ENCODE measurements around the gene LIMCH1. TPM values are rescaled to one million over a fixed set of nuclear protein-coding genes. Genes with fewer than 3 reads are reported as not detected.

LIMCH1 gene
- total RNA-seq, 1 experiment from 2014 or later: 10.4 TPM

GRCh38 chr4:41632481-41633073 lies 94.6 kb downstream of the LIMCH1 start:
- DNase-seq (ENCODE audit: low read depth, low spot score): no peak
- ChIA-PET CTCF (no interaction called here), RAD21 (ENCODE audit: low non-redundant PET in 1 of 2, low total read pairs in 2 of 2, uncharacterized antibody in 2 of 2, unreplicated experiment in 2 of 2) (no interaction called here), POLR2A (no interaction called here)
- H2AFZ ChIP-seq (ENCODE audit: low read depth, low read length, poor library complexity, severe bottlenecking): no peak overlapping the region
- no peak overlapping the region for H3K27ac ChIP-seq (ENCODE audit: low read depth, low read length)
- no peak overlapping the region for H3K4me2 ChIP-seq (ENCODE audit: low read length)
- no peaks in the 10 kb centered on the region for H4K20me1 ChIP-seq (ENCODE audit: insufficient read depth)
- H3K9me2 ChIP-seq (ENCODE audit: insufficient read depth): no peaks in the 10 kb centered on the region
- no peaks in the 10 kb centered on the region for H3K9me3 ChIP-seq (ENCODE audit: control insufficient read depth in 1 of 2, insufficient read depth in 1 of 2, low read depth in 1 of 2, low read length in 2 of 2)
- H3K27me3 ChIP-seq (ENCODE audit: insufficient read depth, low read length): no peaks in the 10 kb centered on the region
- H3K36me3 ChIP-seq (ENCODE audit: control insufficient read depth in 1 of 2, insufficient read depth in 2 of 2, low read length in 2 of 2): no peaks in the 10 kb centered on the region
- H3K9ac ChIP-seq (ENCODE audit: low read length): no peak overlapping the region
- TF ChIP-seq EZH2phosphoT487 (IDR thresholded peaks at IDR 0.05; ENCODE audit: borderline replicate concordance): no peak
- no peak for TF ChIP-seq EZH2 (IDR thresholded peaks at IDR 0.05)
- no peak for TF ChIP-seq TCF7L2 (IDR thresholded peaks at IDR 0.05; ENCODE audit: borderline replicate concordance, extremely low read depth, insufficient read depth, insufficient read length)
- TF ChIP-seq CEBPB (IDR thresholded peaks at IDR 0.05; ENCODE audit: low read depth): no peak
- TF ChIP-seq MAX (IDR thresholded peaks at IDR 0.05): no peak
- no peak for TF ChIP-seq JUND (IDR thresholded peaks at IDR 0.05)
- TF ChIP-seq ELF1 (IDR thresholded peaks at IDR 0.05; ENCODE audit: borderline replicate concordance, low read depth): no peak
- no peak for TF ChIP-seq YY1 (IDR thresholded peaks at IDR 0.05; ENCODE audit: extremely low read depth, insufficient replicate concordance, low read depth, low read length)
- TF ChIP-seq, protein P1, sequence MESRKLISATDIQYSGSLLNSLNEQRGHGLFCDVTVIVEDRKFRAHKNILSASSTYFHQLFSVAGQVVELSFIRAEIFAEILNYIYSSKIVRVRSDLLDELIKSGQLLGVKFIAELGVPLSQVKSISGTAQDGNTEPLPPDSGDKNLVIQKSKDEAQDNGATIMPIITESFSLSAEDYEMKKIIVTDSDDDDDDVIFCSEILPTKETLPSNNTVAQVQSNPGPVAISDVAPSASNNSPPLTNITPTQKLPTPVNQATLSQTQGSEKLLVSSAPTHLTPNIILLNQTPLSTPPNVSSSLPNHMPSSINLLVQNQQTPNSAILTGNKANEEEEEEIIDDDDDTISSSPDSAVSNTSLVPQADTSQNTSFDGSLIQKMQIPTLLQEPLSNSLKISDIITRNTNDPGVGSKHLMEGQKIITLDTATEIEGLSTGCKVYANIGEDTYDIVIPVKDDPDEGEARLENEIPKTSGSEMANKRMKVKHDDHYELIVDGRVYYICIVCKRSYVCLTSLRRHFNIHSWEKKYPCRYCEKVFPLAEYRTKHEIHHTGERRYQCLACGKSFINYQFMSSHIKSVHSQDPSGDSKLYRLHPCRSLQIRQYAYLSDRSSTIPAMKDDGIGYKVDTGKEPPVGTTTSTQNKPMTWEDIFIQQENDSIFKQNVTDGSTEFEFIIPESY (IDR thresholded peaks at IDR 0.05; ENCODE audit: extremely low read depth, insufficient replicate concordance, low read length): no peak
- no peak for TF ChIP-seq RAD21 (IDR thresholded peaks at IDR 0.05; ENCODE audit: low read depth)
- TF ChIP-seq SP1 (IDR thresholded peaks at IDR 0.05; ENCODE audit: low read depth): no peak
- no peak for TF ChIP-seq SIN3A (IDR thresholded peaks at IDR 0.05; ENCODE audit: low read depth)
- no TSS peak for BruUV-seq (replicated peaks)
- no peak overlapping the region for H3K4me3 ChIP-seq (replicated peaks in 1 of 2; ENCODE audit: low read depth in 1 of 2, low read length in 2 of 2)
- H3K4me1 ChIP-seq (ENCODE audit: control insufficient read depth in 1 of 2, insufficient read depth in 2 of 2, low read length in 2 of 2): no peaks in the 10 kb centered on the region
- no peaks in the 10 kb centered on the region for H3K79me2 ChIP-seq (ENCODE audit: insufficient read depth, low read length)
- intact Hi-C loops (cut with micrococcal nuclease): no loop called here
- no peak for ATAC-seq
